ENCODE data around the gene USP25.

Gene USP25

DNA sequence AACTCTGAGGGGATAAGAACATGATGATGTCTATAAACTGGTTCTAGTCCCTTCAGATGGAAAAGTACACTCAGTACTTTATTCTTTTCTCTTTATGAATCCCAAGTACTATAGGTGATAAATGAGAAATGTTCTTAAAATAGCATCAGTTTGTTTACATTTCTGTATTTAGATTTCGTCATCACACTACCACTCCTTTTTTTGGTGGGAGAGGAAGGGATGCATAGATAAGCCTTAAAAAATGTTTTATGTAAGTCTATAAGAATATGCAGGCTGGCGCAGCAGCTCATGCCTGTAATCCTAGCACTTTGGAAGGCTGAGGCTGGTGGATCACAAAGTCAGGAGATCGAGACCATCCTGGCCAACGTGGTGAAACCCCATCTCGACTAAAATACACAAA, 144.8 kb downstream of the USP25 start:
- DNase-seq = no peak

DNA sequence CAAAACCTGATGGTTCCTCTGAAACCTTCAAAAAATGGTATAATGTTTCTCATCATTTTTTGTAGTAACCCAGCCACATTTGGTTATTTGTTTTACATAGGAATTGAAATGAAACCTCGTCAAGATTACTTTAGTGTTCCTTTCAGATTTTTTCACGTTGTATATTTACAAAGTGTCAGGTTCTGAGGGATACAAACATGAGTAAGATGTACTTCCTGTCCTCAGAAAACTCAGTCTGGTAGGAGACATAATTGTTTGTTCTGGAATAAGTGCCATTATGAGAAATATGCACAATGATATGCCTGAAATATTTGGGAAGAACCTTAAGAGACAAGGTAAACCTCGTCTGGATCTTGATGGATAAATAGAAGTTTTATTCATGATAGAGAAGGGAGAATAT, 145.5 kb downstream of the USP25 start:
- DNase-seq = no peak

DNA sequence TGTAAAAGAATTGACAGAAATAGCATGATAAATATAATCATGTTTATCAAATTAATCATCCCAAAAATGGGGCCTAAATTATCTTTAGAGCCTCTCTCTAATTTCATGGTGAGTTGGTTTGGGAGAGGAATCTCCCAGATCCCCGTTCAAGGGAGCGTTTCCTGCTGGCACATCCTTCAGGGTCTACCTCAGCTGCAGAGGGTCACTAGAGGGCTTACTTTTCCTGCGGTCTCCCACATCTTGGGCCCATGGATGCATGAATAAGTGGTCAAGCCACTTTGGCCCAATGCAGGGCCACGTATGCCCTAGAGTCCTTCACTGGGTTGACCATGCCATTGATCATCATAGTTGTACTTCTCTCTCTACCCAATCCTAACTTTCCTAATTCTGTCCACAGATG, 164.1 kb downstream of the USP25 start:
- DNase-seq = no peak

GRCh38 chr21:15894596-15894995, 164.8 kb downstream of the USP25 start:
- no peak for DNase-seq

DNA sequence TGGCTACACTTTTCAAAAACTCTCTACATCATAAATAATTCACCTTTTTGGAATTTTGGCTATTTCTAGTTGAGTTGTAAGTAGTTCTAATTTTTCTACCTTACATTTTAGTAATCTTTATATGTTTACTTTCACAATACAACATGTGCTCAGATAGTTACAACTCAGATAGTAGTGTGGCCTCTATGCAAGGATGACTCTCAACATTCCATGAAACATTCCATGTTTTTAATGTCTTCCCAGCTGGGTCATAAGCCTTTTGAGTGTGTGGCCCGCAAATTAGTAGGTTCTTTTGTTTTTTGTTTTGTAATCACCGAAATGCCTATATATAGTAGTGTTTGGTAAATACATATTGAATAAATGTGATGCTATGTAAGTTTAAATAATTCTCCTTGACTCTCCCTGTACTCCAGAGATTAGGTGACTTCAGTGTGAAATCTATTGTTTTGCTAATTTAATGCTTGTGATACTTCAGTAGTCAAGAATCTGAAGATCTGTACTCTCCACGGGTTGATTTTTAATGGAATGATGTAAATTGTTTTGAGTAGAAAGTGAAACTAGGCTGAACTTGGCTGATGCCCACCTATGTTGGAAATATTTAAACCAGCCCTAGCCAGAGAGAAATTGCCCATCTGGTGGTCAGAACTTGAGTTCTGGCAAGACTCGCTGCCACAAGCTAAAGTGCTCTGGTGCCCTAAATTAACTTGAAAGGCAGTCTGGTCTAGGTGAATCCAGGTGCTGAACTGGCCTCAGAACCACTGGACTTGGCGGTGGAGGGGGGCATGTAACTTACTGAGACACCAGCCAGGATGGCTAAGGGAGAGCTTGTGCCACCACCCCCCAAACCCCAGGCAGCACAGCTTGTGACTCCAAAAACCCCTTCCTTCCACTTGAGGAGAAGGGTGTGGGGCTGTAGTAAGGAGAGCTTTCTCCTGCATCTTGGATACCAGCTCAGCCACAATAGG, 165.6 kb downstream of the USP25 start:
- DNase-seq = no peak

DNA sequence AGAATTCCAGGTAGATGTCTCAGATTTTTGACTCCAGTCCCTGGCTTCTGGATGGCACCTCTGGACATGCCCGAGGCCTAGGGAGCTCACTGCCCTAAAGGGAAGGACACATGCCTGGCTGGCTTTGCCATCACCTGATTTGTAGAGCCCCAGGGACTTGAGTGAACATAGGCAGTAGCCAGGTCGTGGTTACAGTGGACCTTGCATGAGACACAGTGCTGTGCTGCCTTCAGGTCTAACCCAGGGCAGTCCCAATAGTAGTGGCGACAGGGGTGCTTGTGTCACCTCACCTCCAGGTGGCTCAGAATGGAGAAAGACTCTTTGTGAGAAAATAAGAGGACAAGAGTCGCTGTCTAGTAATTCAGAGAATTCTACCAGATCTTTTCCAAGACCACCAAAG, 166.7 kb downstream of the USP25 start:
- DNase-seq = no peak

- DNase-seq = no peak
These were observed 174.6 kb downstream of the USP25 start for GRCh38 chr21:15904389-15904788.

- no peak for DNase-seq
These were observed 178.4 kb downstream of the USP25 start for GRCh38 chr21:15908187-15908586.

- DNase-seq = no peak
These were observed 198.4 kb downstream of the USP25 start for GRCh38 chr21:15928196-15928595.

DNA sequence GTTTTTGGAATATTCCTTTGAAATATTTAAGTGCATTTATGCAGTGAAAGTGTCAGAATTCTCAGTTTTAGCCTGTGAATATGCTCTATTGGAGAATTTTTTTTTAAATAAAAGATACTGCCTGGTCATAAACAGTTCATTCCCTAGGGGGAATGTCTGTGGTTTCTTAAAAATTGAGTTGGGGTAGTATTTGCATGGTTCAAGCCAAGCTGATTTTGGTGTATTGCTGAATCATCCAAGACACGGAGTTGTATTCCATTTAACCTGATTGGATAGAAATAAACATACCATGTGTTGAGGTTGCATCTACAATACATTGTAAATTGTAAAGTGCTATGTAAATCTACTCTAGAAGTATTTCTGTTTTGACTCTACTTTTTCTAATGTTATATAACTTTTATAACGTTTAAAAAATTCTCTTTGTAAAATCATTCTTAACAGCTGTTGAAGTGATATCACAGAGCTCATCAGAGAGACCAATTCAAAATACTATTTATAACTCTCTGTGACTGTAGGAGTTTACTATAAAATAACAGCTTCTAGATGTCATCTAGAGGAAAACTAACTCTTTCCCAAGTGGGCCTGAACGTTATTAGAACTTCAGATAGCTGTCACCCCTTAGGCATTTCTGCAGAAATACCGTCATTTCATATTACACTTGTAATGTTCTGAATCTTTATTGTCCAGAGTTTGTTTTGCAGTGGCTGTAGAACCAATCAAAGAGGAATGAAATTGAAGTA, 199.1 kb downstream of the USP25 start:
- no peak for DNase-seq

DNA sequence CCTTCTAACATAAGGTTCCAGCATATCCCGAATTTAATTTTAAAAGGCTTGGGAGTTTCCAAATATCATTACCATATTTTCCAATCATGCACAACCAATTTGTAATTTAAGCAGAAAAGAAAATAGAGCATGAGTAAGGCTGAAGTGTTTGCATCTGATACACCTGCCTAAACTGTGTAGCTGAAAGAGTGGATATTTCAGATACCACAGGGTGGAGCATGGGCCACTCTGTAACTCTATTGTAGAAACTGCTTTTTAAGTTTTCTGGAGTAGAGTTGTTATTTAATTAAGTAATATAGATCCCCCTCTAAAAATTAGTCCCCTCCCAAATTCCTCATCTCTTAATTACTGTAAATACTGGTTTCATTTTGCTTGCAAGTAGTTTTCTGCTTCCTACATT, 199.8 kb downstream of the USP25 start:
- no peak for DNase-seq
